Hepatocyte (in vitro differentiated cells): ENCODE measurements around the gene LRRC42. TPM values are rescaled to one million over a fixed set of nuclear protein-coding genes. Genes with fewer than 3 reads are reported as not detected.

Source experiments
- DNase-seq: peaks from one replicate; pipeline ENCODE4 v3.0.0-alpha.2; 2016; ENCODE audit warnings: low spot score
- H2AFZ ChIP-seq: fragments of 200-600 bp; sonication (generic); 2 replicates; pipeline ENCODE4 v1.6.0; 2016; ENCODE audit warnings: antibody characterized with exemption, mild to moderate bottlenecking
- H3K27ac ChIP-seq: fragments of 200-600 bp; sonication (generic); 2 replicates; pipeline ENCODE4 v1.5.1; 2016; ENCODE audit warnings: mild to moderate bottlenecking
- H3K27me3 ChIP-seq: fragments of 200-600 bp; sonication (generic); 2 replicates; pipeline ENCODE4 v1.6.1; 2016
- H3K36me3 ChIP-seq: fragments of 200-600 bp; sonication (generic); replicated peaks from 2 replicates; pipeline ENCODE4 v1.5.1; 2016; ENCODE audit warnings: low read depth; ENCODE audit not compliant: insufficient read depth
- H3K4me1 ChIP-seq: fragments of 200-600 bp; sonication (generic); 2 replicates; pipeline ENCODE4 v1.5.1; 2016; ENCODE audit warnings: mild to moderate bottlenecking, moderate library complexity; ENCODE audit not compliant: insufficient read depth
- H3K4me2 ChIP-seq: fragments of 200-600 bp; sonication (generic); 2 replicates; pipeline ENCODE4 v1.6.0; 2016
- H3K4me3 ChIP-seq: fragments of 200-600 bp; sonication (generic); 2 replicates; pipeline ENCODE4 v1.5.1; 2016; ENCODE audit warnings: mild to moderate bottlenecking
- H3K79me2 ChIP-seq: fragments of 200-600 bp; sonication (generic); 2 replicates; pipeline ENCODE4 v1.6.0; 2017; ENCODE audit warnings: mild to moderate bottlenecking
- H3K9me2 ChIP-seq: fragments of 200-600 bp; sonication (generic); replicated peaks from 2 replicates; pipeline ENCODE4 v1.6.0; 2017; ENCODE audit warnings: mild to moderate bottlenecking; ENCODE audit not compliant: insufficient read depth
- H3K9me3 ChIP-seq: fragments of 200-600 bp; sonication (generic); 2 replicates; pipeline ENCODE4 v1.5.1; 2016; ENCODE audit warnings: low read depth, mild to moderate bottlenecking
- H4K20me1 ChIP-seq: fragments of 200-600 bp; sonication (generic); 2 replicates; pipeline ENCODE4 v1.6.0; 2016; ENCODE audit warnings: mild to moderate bottlenecking; ENCODE audit not compliant: insufficient read depth, poor library complexity, severe bottlenecking
- EZH2 ChIP-seq: fragments of 200-600 bp; sonication (generic); IDR thresholded peaks from 2 replicates; pipeline ENCODE4 v1.6.1; 2016; ENCODE audit warnings: antibody characterized with exemption, mild to moderate bottlenecking, borderline replicate concordance
- EZH2phosphoT487 ChIP-seq: fragments of 200-600 bp; sonication (generic); IDR thresholded peaks from one replicate; pipeline ENCODE4 v1.6.1; 2018; ENCODE audit warnings: antibody characterized with exemption, mild to moderate bottlenecking, low read depth, moderate library complexity; ENCODE audit not compliant: unreplicated experiment, severe bottlenecking
- WGBS: methylation state at CpG from one replicate; pipeline ENCODE4 v1.1.6; 2016; ENCODE audit warnings: low lambda C conversion rate; ENCODE audit errors: missing lambda C conversion rate; 5-methylcytosine and 5-hydroxymethylcytosine counted together
- polyA plus RNA-seq: library from polyadenylated mRNA; unstranded; fragments of >200 nt; fragmentation: Nextera tagmentation; extraction: Ambion mirVana; gene quantifications from 2 replicates; pipeline ENCODE4 v1.2.1, GENCODE V29; 2016
- total RNA-seq: library from RNA; depleted of rRNA; stranded (reverse); fragments of >200 nt; gene quantifications from 2 replicates; pipeline ENCODE4 v1.2.3, GENCODE V29; 2014
- TF ChIP-seq, protein P1 (sequence below): fragments of 200-600 bp; sonication (generic); IDR thresholded peaks from 2 replicates; pipeline ENCODE4 v1.5.1; 2016; ENCODE audit warnings: antibody characterized with exemption, mild to moderate bottlenecking; ENCODE audit not compliant: poor library complexity

Gene LRRC42
- total and polyA plus RNA-seq, 2 experiments from 2014 or later, result 56.6 to 58.2 TPM

DNA sequence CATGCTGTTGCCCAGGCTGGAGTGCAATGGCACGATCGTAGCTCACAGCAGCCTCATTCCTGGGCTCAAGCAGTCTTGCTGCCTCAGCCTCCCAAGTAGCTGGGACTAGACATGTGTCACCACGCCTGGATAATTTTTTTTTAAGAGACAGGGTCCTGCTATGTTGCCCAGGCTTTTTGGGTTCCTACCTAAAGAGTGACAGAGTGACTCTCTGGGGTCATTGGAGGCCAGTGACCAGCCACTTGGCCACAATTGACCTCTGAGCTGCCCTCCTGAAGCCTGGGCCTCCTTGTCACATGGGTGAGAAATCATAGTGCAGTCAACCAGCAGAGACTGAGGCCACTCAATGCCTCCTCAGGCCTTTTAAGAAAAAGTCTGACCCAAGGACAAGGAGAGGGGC is 46.4 kb upstream of the LRRC42 start:
- H3K4me3 ChIP-seq, result no peak overlapping the region
- 95% methylated on average over 3 of the region's 3 CpGs for WGBS
- peaks cover 41% of the 10 kb centered on the region for H3K4me1 ChIP-seq
- H3K4me2 ChIP-seq, result peak overlapping the region; percentile 57
- TF ChIP-seq EZH2 (no peak), EZH2phosphoT487 (no peak)
- TF ChIP-seq, protein P1, sequence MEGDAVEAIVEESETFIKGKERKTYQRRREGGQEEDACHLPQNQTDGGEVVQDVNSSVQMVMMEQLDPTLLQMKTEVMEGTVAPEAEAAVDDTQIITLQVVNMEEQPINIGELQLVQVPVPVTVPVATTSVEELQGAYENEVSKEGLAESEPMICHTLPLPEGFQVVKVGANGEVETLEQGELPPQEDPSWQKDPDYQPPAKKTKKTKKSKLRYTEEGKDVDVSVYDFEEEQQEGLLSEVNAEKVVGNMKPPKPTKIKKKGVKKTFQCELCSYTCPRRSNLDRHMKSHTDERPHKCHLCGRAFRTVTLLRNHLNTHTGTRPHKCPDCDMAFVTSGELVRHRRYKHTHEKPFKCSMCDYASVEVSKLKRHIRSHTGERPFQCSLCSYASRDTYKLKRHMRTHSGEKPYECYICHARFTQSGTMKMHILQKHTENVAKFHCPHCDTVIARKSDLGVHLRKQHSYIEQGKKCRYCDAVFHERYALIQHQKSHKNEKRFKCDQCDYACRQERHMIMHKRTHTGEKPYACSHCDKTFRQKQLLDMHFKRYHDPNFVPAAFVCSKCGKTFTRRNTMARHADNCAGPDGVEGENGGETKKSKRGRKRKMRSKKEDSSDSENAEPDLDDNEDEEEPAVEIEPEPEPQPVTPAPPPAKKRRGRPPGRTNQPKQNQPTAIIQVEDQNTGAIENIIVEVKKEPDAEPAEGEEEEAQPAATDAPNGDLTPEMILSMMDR, result no peak
- no peaks in the 10 kb centered on the region for H3K9me3 ChIP-seq
- no peak overlapping the region for H3K27ac ChIP-seq
- DNase-seq, result no peak
- H3K27me3 ChIP-seq, result no peaks in the 10 kb centered on the region
- no peaks in the 10 kb centered on the region for H4K20me1 ChIP-seq
- no peaks in the 10 kb centered on the region for H3K79me2 ChIP-seq
- no peaks in the 10 kb centered on the region for H3K36me3 ChIP-seq
- no peaks in the 10 kb centered on the region for H3K9me2 ChIP-seq
- no peak overlapping the region for H2AFZ ChIP-seq

DNA sequence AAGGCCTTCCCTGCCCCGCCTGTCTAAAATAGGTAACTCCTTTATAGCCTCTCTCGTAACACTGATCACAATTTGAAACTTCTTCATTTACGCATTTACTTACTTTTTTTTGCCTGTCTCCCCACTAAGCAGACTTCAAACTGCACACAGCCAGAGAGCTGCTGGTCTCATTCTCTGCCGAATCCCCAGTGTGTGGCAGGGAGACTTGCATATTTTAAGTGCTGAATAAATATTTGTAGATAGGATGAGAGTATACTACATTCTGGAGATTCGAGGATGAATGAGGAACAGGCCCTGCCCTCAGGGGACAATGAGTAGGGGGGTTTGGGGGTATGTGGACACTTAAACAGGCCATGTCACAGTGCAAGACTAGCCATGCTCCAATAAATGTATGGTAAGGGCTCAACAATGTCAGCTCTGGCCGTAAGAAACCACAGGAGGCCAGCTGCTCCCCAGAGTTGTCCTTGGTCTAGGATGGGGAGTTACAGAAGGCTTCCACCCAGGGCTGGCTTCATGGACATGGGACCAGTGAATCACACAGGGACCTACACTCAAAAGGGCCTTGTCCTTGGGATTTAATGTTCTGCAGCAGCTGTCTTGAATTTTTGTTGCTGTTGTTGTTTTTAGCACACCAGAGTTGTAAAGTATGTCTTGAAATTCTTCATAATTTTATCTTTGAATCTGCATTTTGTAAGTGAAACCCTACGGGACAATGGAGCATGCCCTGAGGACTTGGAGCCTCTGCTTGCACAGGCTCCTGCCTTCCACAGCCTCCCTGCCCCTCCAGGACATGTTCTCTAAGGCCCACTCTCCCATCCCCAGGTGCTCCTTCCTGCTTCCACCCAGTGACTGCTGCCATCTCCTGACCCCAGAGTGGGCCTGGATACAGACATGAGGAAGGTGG is 43.7 kb upstream of the LRRC42 start:
- DNase-seq, result no peak
- H4K20me1 ChIP-seq, result no peaks in the 10 kb centered on the region
- no peaks in the 10 kb centered on the region for H3K9me2 ChIP-seq
- H3K9me3 ChIP-seq, result no peaks in the 10 kb centered on the region
- no peaks in the 10 kb centered on the region for H3K27me3 ChIP-seq
- H3K27ac ChIP-seq, result peak overlapping the region; percentile 7
- no peak overlapping the region for H2AFZ ChIP-seq
- no peak overlapping the region for H3K4me2 ChIP-seq
- 63% methylated on average over 7 of the region's 7 CpGs for WGBS
- peaks cover 33% of the 10 kb centered on the region for H3K4me1 ChIP-seq
- H3K36me3 ChIP-seq, result no peaks in the 10 kb centered on the region
- no peak for TF ChIP-seq EZH2phosphoT487
- TF ChIP-seq, protein P1, result no peak
- no peak for TF ChIP-seq EZH2
- H3K4me3 ChIP-seq, result no peak overlapping the region
- H3K79me2 ChIP-seq, result no peaks in the 10 kb centered on the region

DNA sequence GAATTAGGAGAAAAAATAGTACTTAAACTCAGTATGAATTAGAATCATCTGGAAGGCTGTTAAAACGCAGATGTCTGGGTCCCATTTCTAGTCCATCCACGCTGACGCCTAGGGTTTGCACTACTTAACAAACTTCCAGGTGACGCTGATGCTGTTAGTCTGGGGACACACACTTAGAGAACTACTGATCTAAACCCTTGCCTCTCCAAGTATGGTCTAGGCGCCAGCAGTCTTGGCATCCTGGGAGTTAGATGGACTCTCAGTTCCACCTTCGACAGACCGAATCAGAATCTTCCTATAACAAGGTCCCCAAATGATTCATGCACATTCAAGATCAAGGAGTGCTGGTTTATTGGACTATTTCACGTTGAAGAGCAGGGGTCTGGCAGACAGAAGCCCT is 40.6 kb upstream of the LRRC42 start:
- H4K20me1 ChIP-seq, result no peaks in the 10 kb centered on the region
- TF ChIP-seq, protein P1, result no peak
- no peak overlapping the region for H3K4me2 ChIP-seq
- no peaks in the 10 kb centered on the region for H3K79me2 ChIP-seq
- H3K9me2 ChIP-seq, result no peaks in the 10 kb centered on the region
- H3K4me1 ChIP-seq, result peaks cover 22% of the 10 kb centered on the region
- no peak overlapping the region for H2AFZ ChIP-seq
- no peaks in the 10 kb centered on the region for H3K36me3 ChIP-seq
- no peak for DNase-seq
- H3K27me3 ChIP-seq, result no peaks in the 10 kb centered on the region
- no peak overlapping the region for H3K27ac ChIP-seq
- 95% methylated on average over 8 of the region's 8 CpGs for WGBS
- H3K9me3 ChIP-seq, result no peaks in the 10 kb centered on the region
- H3K4me3 ChIP-seq, result no peak overlapping the region
